ENCODE results near the gene NTMT1.

NTMT1 gene

GRCh38 chr9:129678844-129679243 is 52.9 kb downstream of the NTMT1 start:
- no peak for DNase-seq (ENCODE audit: low read depth)
- H3K4me3 ChIP-seq (ENCODE audit: low read depth, low read length) = no peak overlapping the region
- TF ChIP-seq MYC (IDR thresholded peaks at IDR 0.05; ENCODE audit: low read depth, low read length) = no peak
- TF ChIP-seq, protein P1, sequence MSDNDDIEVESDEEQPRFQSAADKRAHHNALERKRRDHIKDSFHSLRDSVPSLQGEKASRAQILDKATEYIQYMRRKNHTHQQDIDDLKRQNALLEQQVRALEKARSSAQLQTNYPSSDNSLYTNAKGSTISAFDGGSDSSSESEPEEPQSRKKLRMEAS (IDR thresholded peaks at IDR 0.05; ENCODE audit: low read depth, low read length) = no peak
- TF ChIP-seq, protein P2, sequence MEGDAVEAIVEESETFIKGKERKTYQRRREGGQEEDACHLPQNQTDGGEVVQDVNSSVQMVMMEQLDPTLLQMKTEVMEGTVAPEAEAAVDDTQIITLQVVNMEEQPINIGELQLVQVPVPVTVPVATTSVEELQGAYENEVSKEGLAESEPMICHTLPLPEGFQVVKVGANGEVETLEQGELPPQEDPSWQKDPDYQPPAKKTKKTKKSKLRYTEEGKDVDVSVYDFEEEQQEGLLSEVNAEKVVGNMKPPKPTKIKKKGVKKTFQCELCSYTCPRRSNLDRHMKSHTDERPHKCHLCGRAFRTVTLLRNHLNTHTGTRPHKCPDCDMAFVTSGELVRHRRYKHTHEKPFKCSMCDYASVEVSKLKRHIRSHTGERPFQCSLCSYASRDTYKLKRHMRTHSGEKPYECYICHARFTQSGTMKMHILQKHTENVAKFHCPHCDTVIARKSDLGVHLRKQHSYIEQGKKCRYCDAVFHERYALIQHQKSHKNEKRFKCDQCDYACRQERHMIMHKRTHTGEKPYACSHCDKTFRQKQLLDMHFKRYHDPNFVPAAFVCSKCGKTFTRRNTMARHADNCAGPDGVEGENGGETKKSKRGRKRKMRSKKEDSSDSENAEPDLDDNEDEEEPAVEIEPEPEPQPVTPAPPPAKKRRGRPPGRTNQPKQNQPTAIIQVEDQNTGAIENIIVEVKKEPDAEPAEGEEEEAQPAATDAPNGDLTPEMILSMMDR (IDR thresholded peaks at IDR 0.05; ENCODE audit: low read depth, low read length) = no peak
- TF ChIP-seq POLR2A (IDR thresholded peaks at IDR 0.05; ENCODE audit: extremely low read depth, insufficient read length) = no peak

DNA sequence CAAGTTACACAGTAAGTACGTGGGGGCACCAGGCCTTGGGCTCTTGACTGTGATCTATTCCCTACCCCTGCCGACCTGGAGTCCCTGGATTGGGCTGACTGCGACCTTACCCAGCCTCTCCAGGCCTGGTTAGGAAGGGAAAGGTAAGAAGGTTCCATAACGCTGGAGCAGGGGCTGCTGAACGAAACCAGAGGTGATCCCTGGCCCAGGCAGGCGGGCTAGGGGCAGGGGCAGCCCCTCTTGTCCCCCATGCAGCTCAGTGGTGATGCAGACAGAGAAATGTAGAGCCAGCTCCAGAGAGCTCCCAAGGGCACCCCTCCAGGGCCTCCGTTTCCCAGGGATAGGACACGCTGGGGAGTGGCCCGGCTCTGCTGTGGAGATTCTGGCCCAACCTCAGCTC is 53.6 kb downstream of the NTMT1 start:
- no peak overlapping the region for H3K4me3 ChIP-seq (ENCODE audit: low read depth, low read length)
- TF ChIP-seq, protein P1 (IDR thresholded peaks at IDR 0.05; ENCODE audit: low read depth, low read length) = no peak
- TF ChIP-seq, protein P2 (IDR thresholded peaks at IDR 0.05; ENCODE audit: low read depth, low read length) = no peak
- TF ChIP-seq POLR2A (IDR thresholded peaks at IDR 0.05; ENCODE audit: extremely low read depth, insufficient read length) (no peak), MYC (IDR thresholded peaks at IDR 0.05; ENCODE audit: low read depth, low read length) (no peak)
- DNase-seq (ENCODE audit: low read depth) = no peak

DNA sequence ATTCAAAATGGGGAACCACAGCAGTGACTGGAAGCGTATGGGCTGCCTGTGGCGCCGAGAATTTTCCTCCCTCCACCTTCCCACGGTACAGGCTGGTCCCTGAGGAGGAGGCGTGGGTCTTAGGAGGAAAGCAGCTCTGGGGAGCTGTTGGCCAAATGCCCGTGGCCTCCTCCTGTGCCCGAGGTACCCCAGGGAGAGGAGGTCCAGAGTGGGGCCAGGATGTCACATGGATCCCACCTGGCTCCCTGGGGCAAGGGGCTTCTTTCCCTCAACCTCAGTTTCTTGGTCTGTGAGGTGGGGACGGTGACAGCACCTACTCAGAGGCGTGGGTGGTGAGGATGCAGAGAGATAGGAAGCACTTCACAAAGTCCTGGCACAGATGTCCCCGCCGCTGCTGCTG is 56.0 kb downstream of the NTMT1 start:
- TF ChIP-seq MYC (IDR thresholded peaks at IDR 0.05; ENCODE audit: low read depth, low read length) (no peak), POLR2A (IDR thresholded peaks at IDR 0.05; ENCODE audit: extremely low read depth, insufficient read length) (no peak)
- TF ChIP-seq, protein P2 (IDR thresholded peaks at IDR 0.05; ENCODE audit: low read depth, low read length) = no peak
- TF ChIP-seq, protein P1 (IDR thresholded peaks at IDR 0.05; ENCODE audit: low read depth, low read length) = no peak
- no peak overlapping the region for H3K4me3 ChIP-seq (ENCODE audit: low read depth, low read length)
- DNase-seq (ENCODE audit: low read depth) = no peak

- no peak overlapping the region for H3K4me3 ChIP-seq (ENCODE audit: low read depth, low read length)
- DNase-seq (ENCODE audit: low read depth) = no peak
- TF ChIP-seq, protein P2 (IDR thresholded peaks at IDR 0.05; ENCODE audit: low read depth, low read length) = no peak
- TF ChIP-seq, protein P1 (IDR thresholded peaks at IDR 0.05; ENCODE audit: low read depth, low read length) = no peak
- TF ChIP-seq POLR2A (IDR thresholded peaks at IDR 0.05; ENCODE audit: extremely low read depth, insufficient read length) (no peak), MYC (IDR thresholded peaks at IDR 0.05; ENCODE audit: low read depth, low read length) (no peak)
Measured at GRCh38 chr9:129682381-129682780, 56.4 kb downstream of the NTMT1 start.

- DNase-seq (ENCODE audit: low read depth) = no peak
- H3K4me3 ChIP-seq (ENCODE audit: low read depth, low read length) = no peak overlapping the region
- TF ChIP-seq POLR2A (IDR thresholded peaks at IDR 0.05; ENCODE audit: extremely low read depth, insufficient read length) (no peak), MYC (IDR thresholded peaks at IDR 0.05; ENCODE audit: low read depth, low read length) (no peak)
- TF ChIP-seq, protein P2 (IDR thresholded peaks at IDR 0.05; ENCODE audit: low read depth, low read length) = no peak
- TF ChIP-seq, protein P1 (IDR thresholded peaks at IDR 0.05; ENCODE audit: low read depth, low read length) = no peak
Measured at GRCh38 chr9:129685220-129685932, 59.4 kb downstream of the NTMT1 start.
